GM12892 (cell line): ENCODE data around the gene ITPR1.

Experiments
- POLR2A ChIP-seq: IDR thresholded peaks from 2 replicates; pipeline ENCODE4 v1.6.1; 2011; ENCODE audit warnings: low read depth, low read length, control low read depth
- POLR2AphosphoS5 ChIP-seq: IDR thresholded peaks from 2 replicates; pipeline ENCODE4 v1.6.1; 2011; ENCODE audit warnings: low read depth, low read length, control low read depth
- TAF1 ChIP-seq: IDR thresholded peaks from 2 replicates; pipeline ENCODE4 v1.6.1; 2011; ENCODE audit warnings: low read depth, mild to moderate bottlenecking, control low read depth, low read length, borderline replicate concordance

DNA sequence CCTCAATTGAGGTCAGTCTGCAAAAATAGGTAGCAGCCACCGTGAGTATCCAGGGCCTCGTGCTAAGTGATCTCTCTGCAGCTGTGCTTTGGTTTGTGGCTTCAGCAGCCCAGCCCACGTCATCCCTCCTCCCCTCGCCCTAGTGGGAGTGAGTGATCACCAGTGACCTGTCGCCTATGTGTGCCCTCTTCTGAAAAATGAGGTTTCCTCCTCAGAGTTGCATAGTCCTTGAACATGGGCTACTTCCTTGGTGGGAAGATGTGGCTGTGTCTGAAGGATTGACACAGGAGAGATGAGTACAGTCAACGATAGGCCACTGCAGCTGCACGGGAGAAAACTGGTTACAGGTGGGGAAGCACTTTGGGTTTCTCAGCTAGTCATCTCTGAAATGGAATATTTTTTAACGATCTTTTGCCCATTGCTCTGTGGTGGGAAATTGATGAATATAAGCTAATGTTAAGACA lies 341.3 kb downstream of the ITPR1 start:
- TF ChIP-seq POLR2A (peak; percentile 21; the same call in 1 of the 2 replicates), POLR2AphosphoS5 (peak; percentile 42; the same call in 1 of the 2 replicates), TAF1 (no peak)
